ENCODE results near the gene DIAPH3.

DIAPH3 gene

DNA sequence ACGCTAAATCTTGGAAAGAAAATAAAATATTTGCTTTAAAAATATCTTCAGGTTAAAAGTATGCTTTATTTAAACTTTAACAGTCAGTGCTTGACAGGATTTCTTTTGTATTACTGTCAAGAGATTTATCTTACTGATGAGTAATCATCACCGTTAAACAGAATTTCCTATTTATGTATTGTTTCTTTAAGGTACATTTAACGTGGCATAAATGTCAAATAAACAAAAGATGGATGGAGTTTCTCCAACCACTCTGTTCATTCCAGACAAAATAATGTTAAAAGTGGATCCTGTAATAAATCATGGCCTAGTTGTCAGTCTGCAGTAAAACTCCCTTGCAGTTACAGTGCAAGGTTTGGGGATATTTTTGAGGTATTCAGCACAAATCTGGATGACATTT is 298.3 kb downstream of the DIAPH3 start:
- no peak for DNase-seq

DNA sequence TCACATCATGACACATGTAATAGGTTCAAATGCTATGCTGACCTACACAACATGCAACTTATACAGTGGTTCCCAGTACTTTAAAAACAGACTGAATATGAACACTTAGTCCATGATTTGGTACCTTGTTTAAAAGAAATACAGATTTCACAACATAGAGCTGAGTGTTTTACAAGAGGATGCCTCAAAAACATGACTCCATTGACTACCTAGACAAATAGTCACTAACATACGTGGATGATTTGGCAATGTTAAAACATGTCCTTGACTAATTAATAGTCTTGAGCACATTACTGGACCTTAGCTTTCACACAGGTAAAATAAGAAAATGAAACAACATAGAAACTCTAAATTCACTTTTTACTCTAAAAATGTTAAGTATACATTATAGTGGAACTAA is 300.1 kb downstream of the DIAPH3 start:
- no peak for DNase-seq

GRCh38 chr13:59861676-59862075 is 302.1 kb downstream of the DIAPH3 start:
- no peak for DNase-seq

DNA sequence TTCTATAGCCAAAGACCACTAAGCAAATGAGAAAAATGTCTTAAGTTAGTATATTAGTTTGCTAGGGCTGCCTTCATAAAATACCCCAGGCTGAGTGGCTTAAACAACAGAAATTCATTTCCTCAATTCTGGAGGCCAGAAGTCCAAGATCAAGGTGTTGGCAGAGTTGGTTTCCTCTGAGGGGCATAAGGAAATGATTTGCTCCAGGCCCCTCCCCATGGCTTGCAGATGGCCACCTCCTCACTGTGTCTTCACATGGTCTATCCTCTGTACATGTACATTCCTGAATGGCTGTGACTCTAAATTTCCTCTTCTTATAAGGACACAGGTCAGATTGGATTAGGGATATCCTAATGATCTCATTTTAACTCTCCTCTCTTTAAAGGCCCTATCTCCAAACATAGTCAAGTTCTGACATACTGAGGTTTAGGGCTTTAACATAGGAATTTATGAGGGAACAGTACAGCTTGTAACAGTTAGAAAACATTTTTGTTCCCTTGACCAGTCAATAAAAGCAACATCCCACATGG is 307.4 kb downstream of the DIAPH3 start:
- no peak for DNase-seq

DNA sequence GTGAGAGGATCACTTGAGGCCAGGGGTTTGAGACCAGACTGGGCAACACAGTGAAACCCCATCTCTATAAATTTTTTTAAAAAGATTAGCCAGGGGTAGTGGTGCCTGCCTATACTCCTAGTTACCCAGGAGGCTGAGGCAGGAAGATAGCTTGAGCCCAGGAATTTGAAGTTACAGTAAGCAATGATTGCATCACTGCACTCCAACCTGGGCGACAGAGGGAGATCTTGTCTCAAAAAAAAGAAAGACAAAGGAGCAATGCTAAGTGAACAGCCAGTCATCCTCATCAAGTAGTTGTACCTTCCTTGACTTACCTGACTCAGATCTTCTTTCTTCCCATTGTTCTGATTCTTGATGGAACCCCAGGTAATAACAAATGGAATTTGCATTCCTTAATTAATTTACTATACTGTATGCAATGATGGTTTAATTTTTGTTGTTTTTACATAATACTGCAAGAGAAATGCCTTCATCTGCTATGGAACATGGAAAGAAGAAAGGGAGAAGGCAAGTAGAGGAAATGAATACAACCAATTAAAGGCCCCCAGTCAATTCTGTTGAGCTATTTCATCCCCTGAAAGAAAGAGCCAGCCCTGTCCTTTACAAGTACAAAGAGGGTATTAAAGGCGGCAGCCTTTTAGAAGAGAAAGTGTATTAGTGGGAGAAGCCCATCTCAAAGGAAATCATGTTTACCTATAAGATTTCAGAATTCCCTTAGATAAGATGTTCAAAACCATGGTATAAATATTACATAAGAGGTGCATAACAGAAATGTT is 316.7 kb downstream of the DIAPH3 start:
- no peak for DNase-seq

GRCh38 chr13:59843040-59843439 is 320.7 kb downstream of the DIAPH3 start:
- no peak for DNase-seq

DNA sequence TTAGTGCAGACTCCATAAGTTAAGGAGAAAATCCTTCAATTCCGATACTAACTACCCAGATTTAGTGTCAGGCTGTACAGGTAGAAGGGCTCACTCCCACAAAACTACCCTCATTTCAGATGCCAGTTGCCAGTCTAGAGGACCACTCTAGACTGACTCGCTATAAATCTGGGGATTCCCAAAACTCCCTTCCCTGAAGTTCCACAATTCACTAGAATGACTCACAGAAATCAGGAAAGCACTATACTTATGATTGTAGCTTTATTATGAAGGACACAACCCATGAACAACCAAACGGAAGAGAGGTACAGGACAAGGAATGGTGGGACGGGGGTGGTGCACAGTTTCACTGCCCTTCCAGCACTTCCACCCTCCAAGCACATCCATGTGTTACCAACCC is 321.2 kb downstream of the DIAPH3 start:
- DNase-seq = no peak

- DNase-seq = no peak
These were observed 324.5 kb downstream of the DIAPH3 start for GRCh38 chr13:59839186-59839585.

DNA sequence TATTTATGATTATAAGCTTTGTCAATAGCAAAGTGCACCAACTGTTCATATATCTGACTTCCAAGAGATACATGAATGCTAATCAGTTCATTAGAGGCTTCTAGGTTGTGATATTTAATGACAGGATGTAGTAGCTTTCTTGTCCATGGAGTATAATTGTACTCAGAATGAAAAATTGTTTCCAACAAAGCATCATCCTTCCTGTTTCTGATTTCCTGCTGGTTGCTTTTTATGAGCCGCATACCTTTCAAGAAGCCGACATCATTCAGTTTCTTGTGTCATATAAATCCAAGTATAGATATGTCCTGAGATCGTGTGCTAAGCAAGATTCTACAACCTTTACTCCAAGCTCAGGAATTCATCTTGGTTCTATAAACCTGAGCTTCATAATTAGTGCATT is 326.6 kb downstream of the DIAPH3 start:
- DNase-seq = no peak

- DNase-seq = no peak
These were observed 328.2 kb downstream of the DIAPH3 start for GRCh38 chr13:59835569-59835968.

DNA sequence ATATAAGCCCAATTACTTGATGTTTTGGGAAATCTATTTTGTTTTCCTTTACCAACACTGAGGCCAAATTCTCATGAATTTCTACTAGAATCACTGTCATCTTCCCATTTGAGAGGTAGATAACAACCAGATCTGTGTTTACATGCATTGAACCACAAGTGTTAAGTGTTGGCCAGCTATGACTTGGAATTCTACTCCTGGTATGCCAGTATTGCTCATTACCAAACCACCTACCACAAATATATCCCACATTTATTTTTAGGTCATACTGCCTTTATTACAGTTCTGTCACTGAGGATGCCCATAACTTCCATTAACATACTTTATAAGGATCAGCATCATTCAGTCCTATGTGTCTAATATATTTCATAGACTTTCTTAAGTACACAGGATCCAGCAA is 328.9 kb downstream of the DIAPH3 start:
- DNase-seq = no peak

GRCh38 chr13:59829690-59830089 is 334.0 kb downstream of the DIAPH3 start:
- no peak for DNase-seq

- DNase-seq = no peak
These were observed 340.2 kb downstream of the DIAPH3 start for GRCh38 chr13:59823486-59823885.

GRCh38 chr13:59809564-59809963 is 354.2 kb downstream of the DIAPH3 start:
- no peak for DNase-seq

GRCh38 chr13:59806801-59807200 is 356.9 kb downstream of the DIAPH3 start:
- DNase-seq = no peak

- no peak for DNase-seq
These were observed 362.4 kb downstream of the DIAPH3 start for GRCh38 chr13:59801107-59801880.

DNA sequence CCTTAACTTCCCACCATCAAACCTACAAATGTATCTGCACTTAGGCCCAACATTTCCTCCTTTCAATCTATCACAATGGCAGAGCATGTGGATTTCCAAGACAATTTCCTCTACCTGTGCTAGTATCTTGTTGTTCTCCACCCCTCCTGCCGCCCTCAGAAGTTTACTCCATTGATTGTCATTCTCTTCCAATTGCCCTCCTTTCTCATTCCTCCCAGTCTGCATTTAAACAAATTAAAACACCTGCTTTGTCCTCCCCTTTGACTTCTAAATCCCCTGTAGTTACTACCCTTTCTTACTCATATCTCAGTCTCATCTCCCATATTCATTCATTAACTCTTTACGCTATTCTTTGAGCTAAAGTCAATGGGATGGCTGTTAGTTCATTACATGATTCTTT is 370.6 kb downstream of the DIAPH3 start:
- DNase-seq = no peak

DNA sequence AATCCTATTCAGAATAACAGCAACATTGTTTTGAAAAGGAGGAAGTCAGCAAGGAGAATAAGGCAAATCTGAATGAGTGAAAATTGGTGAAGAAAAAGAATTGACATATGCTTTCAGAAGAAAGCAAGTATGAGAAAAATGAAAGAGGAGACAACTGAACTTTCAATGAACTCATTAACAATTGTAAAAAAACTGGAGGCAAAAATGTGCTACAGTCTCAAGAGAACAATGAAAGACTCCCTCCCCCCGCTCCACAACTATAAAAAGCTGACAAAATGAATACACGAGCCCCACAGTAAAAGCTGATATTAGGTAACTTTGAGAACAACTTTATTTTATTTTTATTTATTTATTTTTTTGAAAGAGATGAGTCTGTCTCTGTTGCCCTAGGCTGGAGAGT is 373.1 kb downstream of the DIAPH3 start:
- no peak for DNase-seq

DNA sequence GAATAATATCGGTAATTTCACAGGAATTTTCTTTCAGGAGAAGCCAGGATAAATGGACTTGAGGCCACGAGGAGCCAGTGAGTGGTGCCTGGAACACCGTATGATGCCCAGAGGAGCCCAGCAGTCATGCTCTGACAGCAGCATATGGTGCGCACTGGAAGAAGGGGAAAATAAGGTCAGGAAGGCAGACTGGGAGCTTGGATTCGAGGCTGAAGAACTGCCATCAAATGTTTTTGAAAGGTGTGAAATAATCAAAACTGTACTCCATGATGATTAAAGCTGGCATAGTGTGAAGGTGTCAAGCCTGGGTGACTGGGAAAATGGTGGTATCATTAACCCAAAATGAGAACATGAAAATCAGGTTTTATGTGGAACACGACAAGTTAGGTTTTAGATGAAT is 374.2 kb downstream of the DIAPH3 start:
- no peak for DNase-seq

DNA sequence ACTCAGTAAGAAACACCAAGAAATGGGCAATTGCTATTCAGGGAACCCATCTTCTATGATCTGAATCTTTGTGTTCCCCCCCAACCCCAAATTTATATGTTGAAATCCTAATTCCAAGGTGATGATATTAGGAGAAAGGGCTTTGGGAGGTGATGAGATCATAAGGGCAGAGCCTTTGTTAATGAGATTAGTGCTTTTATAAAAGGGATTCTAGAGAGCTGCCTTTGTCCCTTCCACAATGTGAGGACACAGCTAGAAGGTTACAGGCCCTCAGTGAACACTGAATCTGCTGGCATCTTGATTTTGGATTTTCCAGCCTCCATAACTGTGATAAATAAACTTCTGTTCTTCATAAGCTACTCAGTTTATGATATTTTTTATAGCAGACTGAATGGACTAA is 376.0 kb downstream of the DIAPH3 start:
- DNase-seq = no peak

DNA sequence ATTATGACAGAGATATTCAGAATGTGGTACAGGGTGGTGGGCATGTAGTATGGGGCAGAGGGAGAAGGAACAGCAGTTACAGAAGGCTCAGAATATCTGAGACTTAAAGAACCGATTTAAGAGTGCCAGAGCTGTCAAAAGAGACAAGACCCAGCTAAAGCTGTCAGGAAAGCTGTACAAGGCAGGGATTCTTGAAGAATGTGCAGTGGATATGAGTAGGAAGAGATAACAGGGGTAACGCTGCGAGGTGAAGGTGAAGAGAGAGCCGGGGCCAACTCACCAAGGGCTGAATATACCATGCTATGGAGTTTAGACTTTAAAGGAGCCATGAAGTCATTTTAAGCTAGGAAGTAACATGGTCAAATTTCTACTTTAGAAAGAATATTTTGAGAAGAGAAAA is 381.0 kb downstream of the DIAPH3 start:
- no peak for DNase-seq

DNA sequence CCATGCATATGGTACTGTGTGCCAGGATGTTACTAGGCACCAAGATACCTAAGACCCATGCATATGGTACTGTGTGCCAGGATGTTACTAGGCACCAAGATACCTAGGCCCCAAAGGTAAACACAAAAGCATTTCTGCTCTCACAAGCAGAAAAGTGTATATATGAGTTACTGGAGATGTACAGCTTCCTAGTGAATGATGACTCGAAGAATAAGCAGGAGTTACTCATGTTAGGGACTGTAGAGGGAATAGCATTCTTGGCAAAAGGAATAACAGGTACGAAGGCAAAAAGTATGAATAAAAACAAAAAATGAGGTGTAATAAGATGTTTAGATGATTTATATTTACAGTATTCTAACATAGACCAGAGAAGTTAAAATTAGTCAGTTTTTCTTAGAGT is 383.7 kb downstream of the DIAPH3 start:
- no peak for DNase-seq

DNA sequence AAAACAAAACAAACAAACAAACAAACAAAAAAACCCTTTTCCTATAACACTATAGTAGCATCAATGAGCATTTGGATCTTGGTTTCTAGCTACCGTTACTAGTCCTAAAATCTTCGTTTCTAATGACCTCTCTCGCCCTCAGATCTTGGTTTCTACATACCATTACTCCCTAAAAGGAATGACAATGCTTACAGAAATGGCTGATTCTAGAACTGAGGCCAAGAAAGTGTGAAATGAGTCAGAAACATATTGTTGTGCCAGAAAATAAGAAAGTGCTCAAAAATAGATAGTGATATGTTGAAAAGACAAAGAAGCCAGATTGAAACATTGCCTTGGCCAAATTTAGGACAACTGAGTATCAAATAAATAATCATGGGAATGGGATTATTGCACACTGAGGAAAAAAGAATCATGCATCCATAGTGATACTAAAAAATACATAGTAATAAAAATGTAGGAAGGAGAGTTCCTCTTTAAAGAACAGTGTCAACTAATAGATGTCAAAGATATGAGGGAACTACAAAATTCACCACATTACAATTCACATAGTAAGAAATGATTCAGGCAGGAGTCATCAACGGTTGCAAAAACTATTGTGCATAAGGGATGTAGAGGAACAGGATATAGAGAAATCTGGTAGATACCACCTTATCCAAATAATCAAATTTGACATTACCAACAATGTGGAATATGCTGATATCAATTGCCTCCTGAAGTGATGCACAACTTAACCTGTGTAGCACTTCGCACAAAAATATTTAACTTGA is 386.6 kb downstream of the DIAPH3 start:
- peak; percentile 6 for DNase-seq

Measured in activated CD4-positive, alpha-beta T cell treated with anti-CD3 and anti-CD28 coated beads, Interleukin-2, Interleukin-6, amounts not matched to agents 100 ng/mL and 50 ng/mL, durations not matched to agents 16 hours and 8 hours (primary cell).